NK-92 (cell line): Measurements from ENCODE around the gene PIK3C3.
"Not testable (repeated sequence)": the region's sequence is repeated elsewhere in the genome, so short reads cannot be mapped to it uniquely, and the experiment has no call there.

Source experiments
- DNase-seq: peaks from one replicate; lab custom pipeline; 2025; ENCODE audit not compliant: unreplicated experiment; lab: John Stamatoyannopoulos, UW

PIK3C3 gene

GRCh38 chr18:41965634-41966255 is 10.7 kb downstream of the PIK3C3 start:
- no peak for DNase-seq

GRCh38 chr18:41966943-41967342 is 11.9 kb downstream of the PIK3C3 start:
- no peak for DNase-seq

- DNase-seq: no peak
Observed at GRCh38 chr18:41967680-41968079, 12.6 kb downstream of the PIK3C3 start.

- DNase-seq: no peak
Observed at GRCh38 chr18:41969881-41970280, 14.8 kb downstream of the PIK3C3 start.

- no peak for DNase-seq
Observed at GRCh38 chr18:41972067-41972925, 17.3 kb downstream of the PIK3C3 start.

GRCh38 chr18:41973983-41974382 is 18.9 kb downstream of the PIK3C3 start:
- no peak for DNase-seq

- no peak for DNase-seq
Observed at GRCh38 chr18:41974796-41975201, 19.8 kb downstream of the PIK3C3 start.

- DNase-seq: no peak
Observed at GRCh38 chr18:41975284-41975683, 20.2 kb downstream of the PIK3C3 start.

GRCh38 chr18:41977233-41977632 is 22.2 kb downstream of the PIK3C3 start:
- no peak for DNase-seq

- DNase-seq: no peak
Observed at GRCh38 chr18:41982942-41983660, 28.1 kb downstream of the PIK3C3 start.

GRCh38 chr18:41985914-41986313 is 30.9 kb downstream of the PIK3C3 start:
- DNase-seq: no peak

- no peak for DNase-seq
Observed at GRCh38 chr18:41989508-41989907, 34.5 kb downstream of the PIK3C3 start.

GRCh38 chr18:41992066-41992465 is 37.0 kb downstream of the PIK3C3 start:
- no peak for DNase-seq

- no peak for DNase-seq
Observed at GRCh38 chr18:41992703-41993102, 37.7 kb downstream of the PIK3C3 start.

GRCh38 chr18:41993151-41993550 is 38.1 kb downstream of the PIK3C3 start:
- no peak for DNase-seq

- no peak for DNase-seq
Observed at GRCh38 chr18:41996020-41996419, 41.0 kb downstream of the PIK3C3 start.

GRCh38 chr18:41999751-42000150 is 44.7 kb downstream of the PIK3C3 start:
- DNase-seq: no peak

- DNase-seq: no peak
Observed at GRCh38 chr18:42001801-42002200, 46.8 kb downstream of the PIK3C3 start.

- no peak for DNase-seq
Observed at GRCh38 chr18:42004653-42005052, 49.6 kb downstream of the PIK3C3 start.

GRCh38 chr18:42005782-42006181 is 50.7 kb downstream of the PIK3C3 start:
- DNase-seq: no peak

GRCh38 chr18:42009457-42009856 is 54.4 kb downstream of the PIK3C3 start:
- not testable (repeated sequence) for DNase-seq

GRCh38 chr18:42011053-42011452 is 56.0 kb downstream of the PIK3C3 start:
- DNase-seq: no peak
